Liver (tissue), 9 donors: Measurements from ENCODE around the gene UBE2E2. TPM values are rescaled to one million over a fixed set of nuclear protein-coding genes. Genes with fewer than 3 reads are reported as not detected.

Source experiments
- DNase-seq: peaks from one replicate; pipeline ENCODE4 v3.0.0-alpha.2; 2017; ENCODE audit warnings: low spot score
- H3K27ac ChIP-seq, 2 donors: one replicate each; pipeline ENCODE4 v1.7.0; 2013; ENCODE audit warnings: inconsistent platforms in 2 of 2, low read length in 2 of 2, control low read depth in 1 of 2, low read depth in 1 of 2, mild to moderate bottlenecking in 1 of 2
- H3K27me3 ChIP-seq, 4 donors: one replicate each; pipeline versions ENCODE4 v1.6.1 to v1.7.0; 2013; ENCODE audit warnings: low read length in 3 of 4, inconsistent platforms in 1 of 4, mild to moderate bottlenecking in 1 of 4, moderate library complexity in 1 of 4; ENCODE audit not compliant: control insufficient read depth in 4 of 4, insufficient read depth in 4 of 4
- H3K36me3 ChIP-seq, 4 donors: one replicate each; pipeline versions ENCODE4 v1.6.1 to v1.7.0; 2013; ENCODE audit warnings: low read length in 3 of 4, mild to moderate bottlenecking in 3 of 4, low read depth in 1 of 4, moderate library complexity in 1 of 4; ENCODE audit not compliant: control insufficient read depth in 4 of 4, insufficient read depth in 3 of 4
- H3K4me1 ChIP-seq, 4 donors: one replicate each; pipeline versions ENCODE4 v1.6.1 to v1.7.0; 2013; ENCODE audit warnings: low read length in 3 of 4, mild to moderate bottlenecking in 3 of 4, moderate library complexity in 1 of 4; ENCODE audit not compliant: control insufficient read depth in 4 of 4, insufficient read depth in 4 of 4
- H3K4me3 ChIP-seq, 3 donors: one replicate each; pipeline versions ENCODE4 v1.6.1 to v1.7.0; 2013; ENCODE audit warnings: low read length in 3 of 3, control low read depth in 1 of 3, low read depth in 1 of 3, mild to moderate bottlenecking in 1 of 3
- H3K9ac ChIP-seq, 2 donors: one replicate each; pipeline ENCODE4 v1.7.0; 2013; ENCODE audit warnings: low read length in 2 of 2, mild to moderate bottlenecking in 2 of 2, moderate library complexity in 2 of 2, control low read depth in 1 of 2, low read depth in 1 of 2
- H3K9me3 ChIP-seq, 4 donors: one replicate each; pipeline versions ENCODE4 v1.6.1 to v1.7.0; 2013; ENCODE audit warnings: low read length in 3 of 4; ENCODE audit not compliant: control insufficient read depth in 4 of 4
- CTCF ChIP-seq: fragments of 150-350 bp; IDR thresholded peaks from 2 replicates; pipeline ENCODE4 v1.5.1; 2017; ENCODE audit warnings: improper control_type of control experiment, low read depth, low read length; ENCODE audit not compliant: missing input control
- EGR1 ChIP-seq, 2 donors: IDR thresholded peaks; 2 replicates each; pipeline ENCODE4 v1.6.1; 2016 to 2018; ENCODE audit warnings: antibody characterized with exemption in 2 of 2, low read depth in 2 of 2
- FOXA1 ChIP-seq: IDR thresholded peaks from 2 replicates; pipeline ENCODE4 v1.6.1; 2016; ENCODE audit warnings: antibody characterized with exemption
- FOXA2 ChIP-seq: IDR thresholded peaks from 2 replicates; pipeline ENCODE4 v1.6.1; 2016; ENCODE audit warnings: antibody characterized with exemption
- HNF4G ChIP-seq: IDR thresholded peaks from 2 replicates; pipeline ENCODE4 v1.6.1; 2016; ENCODE audit warnings: antibody characterized with exemption
- JUND ChIP-seq, 2 donors: IDR thresholded peaks; 2 replicates each; pipeline ENCODE4 v1.6.1; 2016; ENCODE audit warnings: antibody characterized with exemption in 2 of 2
- MAX ChIP-seq: IDR thresholded peaks from 2 replicates; pipeline ENCODE4 v1.6.1; 2016; ENCODE audit warnings: antibody characterized with exemption
- NR2F2 ChIP-seq: IDR thresholded peaks from 2 replicates; pipeline ENCODE4 v1.6.1; 2016; ENCODE audit warnings: antibody characterized with exemption
- RAD21 ChIP-seq, 2 donors: IDR thresholded peaks; 2 replicates each; pipeline ENCODE4 v1.6.1; 2016; ENCODE audit warnings: antibody characterized with exemption in 2 of 2, mild to moderate bottlenecking in 2 of 2
- REST ChIP-seq: IDR thresholded peaks from 2 replicates; pipeline ENCODE4 v1.6.1; 2016; ENCODE audit warnings: antibody characterized with exemption, mild to moderate bottlenecking
- RXRA ChIP-seq, 2 donors: IDR thresholded peaks; 2 replicates each; pipeline ENCODE4 v1.6.1; 2017 to 2018; ENCODE audit warnings: antibody characterized with exemption in 2 of 2, mild to moderate bottlenecking in 1 of 2
- SP1 ChIP-seq: IDR thresholded peaks from 2 replicates; pipeline ENCODE4 v1.6.1; 2018; ENCODE audit warnings: antibody characterized with exemption, mild to moderate bottlenecking
- WGBS: extraction: QIAGEN DNeasy Blood & Tissue Kit; methylation state at CpG from one replicate; pipeline ENCODE4 v1.1.7; 2013; 5-methylcytosine and 5-hydroxymethylcytosine counted together
- polyA plus RNA-seq, 2 donors: library from polyadenylated mRNA; stranded (reverse) in 1 of 2; unstranded in 1 of 2; fragments of 200-250 nt in 1 of 2; fragments of >200 nt in 1 of 2; fragmentation: Nextera tagmentation in 1 of 2; extraction: Ambion mirVana in 1 of 2; gene quantifications; one replicate each; pipeline versions ENCODE4 v1.2.1 to v1.2.3, GENCODE V29; 2013 to 2015
- total RNA-seq, 2 donors: library from RNA; depleted of rRNA; stranded (reverse); fragments of >200 nt; gene quantifications; one replicate each; pipeline ENCODE4 v1.2.3, GENCODE V29; 2014
- donor health status: healthy.
- donor health status: healthy.
- donor health status: healthy.
- donor health status: healthy.
- donor health status: healthy.

Gene UBE2E2
- total and polyA plus RNA-seq, 4 donors: 9.0 to 27.8 (median 16.8) TPM

- no peak for TF ChIP-seq REST
- TF ChIP-seq FOXA2: no peak
- TF ChIP-seq RXRA (IDR thresholded peaks at IDR 0.05): no peak
- no peak for TF ChIP-seq CTCF
- TF ChIP-seq NR2F2: no peak
- TF ChIP-seq SP1: no peak
- no peak for TF ChIP-seq MAX
- TF ChIP-seq FOXA1: no peak
- no peak for TF ChIP-seq RAD21 (IDR thresholded peaks at IDR 0.05)
- no peak for TF ChIP-seq HNF4G
- no peak overlapping the region for H3K27ac ChIP-seq
- no peaks in the 10 kb centered on the region for H3K36me3 ChIP-seq
- no peak overlapping the region for H3K4me3 ChIP-seq
- no peaks in the 10 kb centered on the region for H3K27me3 ChIP-seq
- DNase-seq: no peak
- H3K9me3 ChIP-seq: no peaks in the 10 kb centered on the region
- no peak overlapping the region for H3K9ac ChIP-seq
- H3K4me1 ChIP-seq: no peaks in the 10 kb centered on the region
- 95% methylated on average over 3 of the region's 3 CpGs for WGBS
Observed at GRCh38 chr3:23421811-23422516, 218.8 kb downstream of the UBE2E2 start.

GRCh38 chr3:23422517-23422851, 219.4 kb downstream of the UBE2E2 start:
- H3K27me3 ChIP-seq: no peaks in the 10 kb centered on the region
- H3K9me3 ChIP-seq: no peaks in the 10 kb centered on the region
- no peak overlapping the region for H3K27ac ChIP-seq
- no peak for TF ChIP-seq FOXA1
- H3K4me1 ChIP-seq: no peaks in the 10 kb centered on the region
- H3K36me3 ChIP-seq: no peaks in the 10 kb centered on the region
- H3K9ac ChIP-seq: no peak overlapping the region
- no peak for DNase-seq
- no peak overlapping the region for H3K4me3 ChIP-seq

- H3K27me3 ChIP-seq: no peaks in the 10 kb centered on the region
- no peak overlapping the region for H3K4me3 ChIP-seq
- H3K27ac ChIP-seq: no peak overlapping the region
- WGBS: 94% methylated on average over 3 of the region's 3 CpGs
- DNase-seq: no peak
- H3K9me3 ChIP-seq: no peaks in the 10 kb centered on the region
- no peaks in the 10 kb centered on the region for H3K4me1 ChIP-seq
- TF ChIP-seq EGR1 (IDR thresholded peaks at IDR 0.05; ENCODE audit: low read depth in 2 of 2): no peak
- no peak for TF ChIP-seq JUND (IDR thresholded peaks at IDR 0.05)
- TF ChIP-seq HNF4G: no peak
- TF ChIP-seq RXRA (IDR thresholded peaks at IDR 0.05): no peak
- no peak overlapping the region for H3K9ac ChIP-seq
- no peaks in the 10 kb centered on the region for H3K36me3 ChIP-seq
Observed at GRCh38 chr3:23425410-23425809, 222.3 kb downstream of the UBE2E2 start.
